ENCODE measurements around the gene CRLF1.

- TF ChIP-seq EZH2 (IDR thresholded peaks at IDR 0.05; ENCODE audit: borderline replicate concordance, insufficient read depth, low read depth, low read length, poor library complexity, severe bottlenecking) (no peak), CTCF (IDR thresholded peaks at IDR 0.05) (no peak)
These were observed 42.3 kb upstream of the CRLF1 start for GRCh38 chr19:18648973-18649315.

All from B cell (primary cell).